ENCODE data around the gene BCL11A.

- TF ChIP-seq EZH2 (IDR thresholded peaks at IDR 0.05; ENCODE audit: insufficient read depth, poor library complexity, severe bottlenecking) (no peak), EZH2phosphoT487 (IDR thresholded peaks at IDR 0.05; ENCODE audit: insufficient read depth, low read depth) (no peak)
Observed at GRCh38 chr2:60550178-60550983, 3.1 kb downstream of the BCL11A start.

Measured in GM23248 (cell line).